Panc1 (cell line): ENCODE data around the gene TECPR1. TPM values are rescaled to one million over a fixed set of nuclear protein-coding genes. Genes with fewer than 3 reads are reported as not detected.

ENCODE experiments used
- ATAC-seq: fragments of 200-7000 bp; cut with Tn5 transposase; 2 replicates; pipeline ENCODE4 v1.9.1; 2020; ENCODE audit warnings: mild to moderate bottlenecking, moderate library complexity
- BruUV-seq: library from RNA; stranded (reverse); fragments of 400-500 nt; replicated peaks from 2 replicates; lab custom pipeline; 2021; lab: Mats Ljungman, UMichigan
- CTCF ChIA-PET: fragments of 300-600 bp; sonication (Branson Sonifier 250); formaldehyde crosslinking; loops from one replicate; lab custom pipeline; 2022; ENCODE audit warnings: antibody characterized with exemption; lab: Charles Lee
- POLR2A ChIA-PET: fragments of 300-600 bp; sonication (Branson Sonifier 250); formaldehyde crosslinking; loops from one replicate; lab custom pipeline; 2022; ENCODE audit warnings: antibody characterized with exemption; lab: Charles Lee
- DNase-seq: peaks from one replicate; pipeline ENCODE4 v3.0.0-alpha.2; 2010; ENCODE audit warnings: low read depth, low spot score
- H3K27ac ChIP-seq: 2 replicates; pipeline ENCODE4 v1.5.1; 2011; ENCODE audit warnings: mild to moderate bottlenecking, low read length, inconsistent platforms
- H3K27me3 ChIP-seq: fragments of 200-500 bp; sonication (Bioruptor generic); 2 replicates; pipeline ENCODE4 v1.6.0; 2014; ENCODE audit warnings: low read length, inconsistent platforms; ENCODE audit not compliant: control insufficient read depth, insufficient read depth
- H3K36me3 ChIP-seq: fragments of 200-500 bp; sonication (Bioruptor generic); 2 replicates; pipeline ENCODE4 v1.5.1; 2014; ENCODE audit warnings: inconsistent platforms, mild to moderate bottlenecking, low read length, moderate library complexity; ENCODE audit not compliant: control insufficient read depth, insufficient read depth
- H3K4me1 ChIP-seq: 2 replicates; pipeline ENCODE4 v1.5.1; 2011; ENCODE audit warnings: inconsistent platforms, mild to moderate bottlenecking, low read length, moderate library complexity; ENCODE audit not compliant: control insufficient read depth, insufficient read depth
- H3K4me3 ChIP-seq, 2 experiments: 2 replicates each; pipeline ENCODE4 v1.5.1; 2011 to 2012; ENCODE audit warnings: low read depth in 2 of 2, low read length in 2 of 2, mild to moderate bottlenecking in 2 of 2, inconsistent platforms in 1 of 2, moderate library complexity in 1 of 2
- H3K9me3 ChIP-seq: fragments of 200-500 bp; sonication (Bioruptor generic); 2 replicates; pipeline ENCODE4 v1.5.1; 2014; ENCODE audit warnings: low read depth, mild to moderate bottlenecking, inconsistent platforms, low read length, moderate library complexity; ENCODE audit not compliant: control insufficient read depth, insufficient read depth
- CTCF ChIP-seq: fragments of 450-650 bp; IDR thresholded peaks from 2 replicates; pipeline ENCODE4 v1.5.1; 2017; ENCODE audit warnings: mild to moderate bottlenecking
- POLR2AphosphoS5 ChIP-seq: IDR thresholded peaks from 2 replicates; pipeline ENCODE4 v1.6.1; 2012; ENCODE audit warnings: mild to moderate bottlenecking, low read depth, low read length, moderate library complexity
- SIN3A ChIP-seq: IDR thresholded peaks from 2 replicates; pipeline ENCODE4 v1.6.1; 2012; ENCODE audit warnings: low read depth, mild to moderate bottlenecking, low read length, moderate library complexity, borderline replicate concordance; ENCODE audit not compliant: insufficient read depth
- TCF7L2 ChIP-seq: IDR thresholded peaks from 2 replicates; pipeline ENCODE4 v1.6.1; 2011; ENCODE audit warnings: mild to moderate bottlenecking, low read depth, low read length, inconsistent platforms
- in situ Hi-C: cut with HindIII; loops from 2 replicates; pipeline ENCODE4 v1.10.0; 2016; ENCODE audit warnings: low sequenced_read_pairs, low pct_unique_long_range_greater_than_20kb
- intact Hi-C: fragments of 100-400 bp; cut with micrococcal nuclease; formaldehyde crosslinking; loops from one replicate; pipeline ENCODE4 v1.10.0; 2022; ENCODE audit not compliant: unreplicated experiment
- total RNA-seq: library from RNA; stranded (reverse); gene quantifications from one replicate; pipeline ENCODE4 v1.2.1, GENCODE V29; 2021; ENCODE audit not compliant: unreplicated experiment
- TF ChIP-seq, protein P1 (sequence below), 2 experiments: IDR thresholded peaks; 2 replicates each; pipeline ENCODE4 v1.6.1; 2011 to 2012; ENCODE audit warnings: low read depth in 2 of 2, control low read depth in 1 of 2, low read length in 1 of 2, mild to moderate bottlenecking in 1 of 2, moderate library complexity in 1 of 2; ENCODE audit not compliant: insufficient read depth in 1 of 2

TECPR1 gene
- total RNA-seq, 1 experiment from 2014 or later, result 21.0 TPM

DNA sequence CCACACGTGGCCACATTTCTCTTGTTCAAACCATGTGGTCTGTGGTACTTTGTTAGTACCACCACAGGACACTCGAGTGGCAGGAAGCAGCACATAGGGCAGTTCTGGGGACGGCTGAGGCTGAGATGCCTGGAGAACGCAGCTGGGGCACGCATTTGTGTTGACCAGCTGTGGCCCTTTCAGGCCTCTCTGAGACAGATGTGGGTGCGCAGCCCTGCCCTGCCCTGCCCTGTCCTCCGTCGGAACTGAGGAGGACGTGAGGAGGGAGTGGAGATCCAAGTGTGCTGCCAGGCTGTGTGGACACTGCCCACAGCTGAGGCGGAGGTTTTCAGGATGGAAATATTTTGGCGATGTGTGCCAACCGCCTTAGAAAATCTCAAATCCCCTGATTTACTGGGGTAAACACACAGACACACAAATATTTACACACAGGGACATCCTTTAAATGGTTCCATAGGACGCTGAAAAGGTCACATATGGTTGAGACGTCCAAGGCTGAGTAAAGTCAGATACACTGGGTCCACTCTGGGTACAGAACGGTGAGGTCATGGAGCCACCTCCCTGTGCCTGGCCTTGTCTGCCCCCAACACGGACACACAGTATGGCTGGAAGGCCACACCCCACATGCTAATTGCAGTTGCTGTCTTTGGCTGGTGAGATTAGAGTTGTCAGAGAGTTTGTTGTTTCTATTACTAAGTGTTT lies 26.0 kb downstream of the TECPR1 start:
- DNase-seq (no peak), ATAC-seq (no peak)
- POLR2A ChIA-PET, result no interaction called here
- no peak overlapping the region for H3K4me3 ChIP-seq
- no peaks in the 10 kb centered on the region for H3K36me3 ChIP-seq
- CTCF ChIA-PET, result interaction anchor here (0.7 kb wide), 1 partner anchor 149 kb away, joined by 3 read pairs; no protein-coding TSS in a partner anchor
- no peak overlapping the region for H3K27ac ChIP-seq
- in situ Hi-C loops, result no loop called here
- no peaks in the 10 kb centered on the region for H3K9me3 ChIP-seq
- intact Hi-C loops, result no loop called here
- H3K4me1 ChIP-seq, result no peaks in the 10 kb centered on the region
- TF ChIP-seq, protein P1, sequence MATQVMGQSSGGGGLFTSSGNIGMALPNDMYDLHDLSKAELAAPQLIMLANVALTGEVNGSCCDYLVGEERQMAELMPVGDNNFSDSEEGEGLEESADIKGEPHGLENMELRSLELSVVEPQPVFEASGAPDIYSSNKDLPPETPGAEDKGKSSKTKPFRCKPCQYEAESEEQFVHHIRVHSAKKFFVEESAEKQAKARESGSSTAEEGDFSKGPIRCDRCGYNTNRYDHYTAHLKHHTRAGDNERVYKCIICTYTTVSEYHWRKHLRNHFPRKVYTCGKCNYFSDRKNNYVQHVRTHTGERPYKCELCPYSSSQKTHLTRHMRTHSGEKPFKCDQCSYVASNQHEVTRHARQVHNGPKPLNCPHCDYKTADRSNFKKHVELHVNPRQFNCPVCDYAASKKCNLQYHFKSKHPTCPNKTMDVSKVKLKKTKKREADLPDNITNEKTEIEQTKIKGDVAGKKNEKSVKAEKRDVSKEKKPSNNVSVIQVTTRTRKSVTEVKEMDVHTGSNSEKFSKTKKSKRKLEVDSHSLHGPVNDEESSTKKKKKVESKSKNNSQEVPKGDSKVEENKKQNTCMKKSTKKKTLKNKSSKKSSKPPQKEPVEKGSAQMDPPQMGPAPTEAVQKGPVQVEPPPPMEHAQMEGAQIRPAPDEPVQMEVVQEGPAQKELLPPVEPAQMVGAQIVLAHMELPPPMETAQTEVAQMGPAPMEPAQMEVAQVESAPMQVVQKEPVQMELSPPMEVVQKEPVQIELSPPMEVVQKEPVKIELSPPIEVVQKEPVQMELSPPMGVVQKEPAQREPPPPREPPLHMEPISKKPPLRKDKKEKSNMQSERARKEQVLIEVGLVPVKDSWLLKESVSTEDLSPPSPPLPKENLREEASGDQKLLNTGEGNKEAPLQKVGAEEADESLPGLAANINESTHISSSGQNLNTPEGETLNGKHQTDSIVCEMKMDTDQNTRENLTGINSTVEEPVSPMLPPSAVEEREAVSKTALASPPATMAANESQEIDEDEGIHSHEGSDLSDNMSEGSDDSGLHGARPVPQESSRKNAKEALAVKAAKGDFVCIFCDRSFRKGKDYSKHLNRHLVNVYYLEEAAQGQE (IDR thresholded peaks at IDR 0.05; ENCODE audit: insufficient read depth in 1 of 2, low read depth in 2 of 2, low read length in 1 of 2), result no peak
- no TSS peak for BruUV-seq
- H3K27me3 ChIP-seq, result no peaks in the 10 kb centered on the region

- in situ Hi-C loops (no loop called here), intact Hi-C loops (no loop called here)
- no peaks in the 10 kb centered on the region for H3K27me3 ChIP-seq
- POLR2A ChIA-PET, result no interaction called here
- H3K4me1 ChIP-seq, result no peaks in the 10 kb centered on the region
- ATAC-seq (0 out of 2 replicates have a peak, but pooled peaks have one; percentile 32), DNase-seq (no peak)
- H3K36me3 ChIP-seq, result no peaks in the 10 kb centered on the region
- H3K4me3 ChIP-seq, result no peak overlapping the region
- CTCF ChIA-PET, result no interaction called here
- no TSS peak for BruUV-seq
- no peaks in the 10 kb centered on the region for H3K9me3 ChIP-seq
- TF ChIP-seq CTCF (no peak), TCF7L2 (no peak), SIN3A (no peak), POLR2AphosphoS5 (no peak)
- TF ChIP-seq, protein P1 (IDR thresholded peaks at IDR 0.05; ENCODE audit: insufficient read depth in 1 of 2, low read depth in 2 of 2, low read length in 1 of 2), result no peak
- no peak overlapping the region for H3K27ac ChIP-seq
These were observed 27.3 kb downstream of the TECPR1 start for GRCh38 chr7:98224701-98225181.
